ENCODE measurements around the gene PCYT1B.

The PCYT1B gene

GRCh38 chrX:24692305-24692704 lies 45.2 kb upstream of the PCYT1B start:
- Histone ChIP-seq H3K4me1 (ENCODE audit: low read depth, poor library complexity, severe bottlenecking) (peaks cover 34% of the 10 kb centered on the region), H3K36me3 (ENCODE audit: insufficient read depth) (no peaks in the 10 kb centered on the region), H3K27ac (no peak overlapping the region), H3K27me3 (ENCODE audit: insufficient read depth, low read depth) (no peaks in the 10 kb centered on the region), H3K9ac (no peak overlapping the region), H3K4me2 (no peak overlapping the region), H4K20me1 (ENCODE audit: insufficient read depth) (no peaks in the 10 kb centered on the region), H3K79me2 (ENCODE audit: insufficient read depth, low read depth) (peaks cover 32% of the 10 kb centered on the region), H2AFZ (ENCODE audit: low read depth) (peak overlapping the region; percentile 63; the same call in 1 of the 2 replicates), H3K4me3 (IDR thresholded peaks at IDR 0.05; ENCODE audit: insufficient read depth, low read depth, low read length) (no peak overlapping the region)
- TF ChIP-seq CTCF (conservative IDR thresholded peaks at IDR 0.05; ENCODE audit: low read depth, low read length), result no peak

- H3K4me2 ChIP-seq, result no peak overlapping the region
- no peak overlapping the region for H3K9ac ChIP-seq
- no peak for TF ChIP-seq CTCF (conservative IDR thresholded peaks at IDR 0.05; ENCODE audit: low read depth, low read length)
- H3K4me1 ChIP-seq (ENCODE audit: low read depth, poor library complexity, severe bottlenecking), result no peaks in the 10 kb centered on the region
- no peak overlapping the region for H3K27ac ChIP-seq
- no peaks in the 10 kb centered on the region for H3K36me3 ChIP-seq (ENCODE audit: insufficient read depth)
- no peak overlapping the region for H2AFZ ChIP-seq (ENCODE audit: low read depth)
- no peaks in the 10 kb centered on the region for H4K20me1 ChIP-seq (ENCODE audit: insufficient read depth)
- no peaks in the 10 kb centered on the region for H3K79me2 ChIP-seq (ENCODE audit: insufficient read depth, low read depth)
- H3K27me3 ChIP-seq (ENCODE audit: insufficient read depth, low read depth), result no peaks in the 10 kb centered on the region
- no peak overlapping the region for H3K4me3 ChIP-seq (IDR thresholded peaks at IDR 0.05; ENCODE audit: insufficient read depth, low read depth, low read length)
Observed at GRCh38 chrX:24684048-24684447, 36.9 kb upstream of the PCYT1B start.

- no peak for TF ChIP-seq CTCF (conservative IDR thresholded peaks at IDR 0.05; ENCODE audit: low read depth, low read length)
- no peaks in the 10 kb centered on the region for H3K36me3 ChIP-seq (ENCODE audit: insufficient read depth)
- no peak overlapping the region for H2AFZ ChIP-seq (ENCODE audit: low read depth)
- no peaks in the 10 kb centered on the region for H3K4me1 ChIP-seq (ENCODE audit: low read depth, poor library complexity, severe bottlenecking)
- H3K4me2 ChIP-seq, result no peak overlapping the region
- no peaks in the 10 kb centered on the region for H3K79me2 ChIP-seq (ENCODE audit: insufficient read depth, low read depth)
- H3K9ac ChIP-seq, result no peak overlapping the region
- H3K27ac ChIP-seq, result no peak overlapping the region
- H4K20me1 ChIP-seq (ENCODE audit: insufficient read depth), result no peaks in the 10 kb centered on the region
- H3K27me3 ChIP-seq (ENCODE audit: insufficient read depth, low read depth), result no peaks in the 10 kb centered on the region
- no peak overlapping the region for H3K4me3 ChIP-seq (IDR thresholded peaks at IDR 0.05; ENCODE audit: insufficient read depth, low read depth, low read length)
Observed at GRCh38 chrX:24682739-24683432, 35.7 kb upstream of the PCYT1B start.

- Histone ChIP-seq H3K36me3 (ENCODE audit: insufficient read depth) (no peaks in the 10 kb centered on the region), H3K27me3 (ENCODE audit: insufficient read depth, low read depth) (no peaks in the 10 kb centered on the region), H3K4me1 (ENCODE audit: low read depth, poor library complexity, severe bottlenecking) (no peaks in the 10 kb centered on the region), H4K20me1 (ENCODE audit: insufficient read depth) (no peaks in the 10 kb centered on the region), H3K27ac (no peak overlapping the region), H3K4me3 (IDR thresholded peaks at IDR 0.05; ENCODE audit: insufficient read depth, low read depth, low read length) (no peak overlapping the region), H3K4me2 (no peak overlapping the region), H3K79me2 (ENCODE audit: insufficient read depth, low read depth) (no peaks in the 10 kb centered on the region), H3K9ac (no peak overlapping the region), H2AFZ (ENCODE audit: low read depth) (no peak overlapping the region)
- TF ChIP-seq CTCF (conservative IDR thresholded peaks at IDR 0.05; ENCODE audit: low read depth, low read length), result peak; percentile 42; the same call in 1 of the 2 replicates
Observed at GRCh38 chrX:24676403-24677024, 29.4 kb upstream of the PCYT1B start.

Measured in KMS-11 (cell line).